Stimulated activated naive B cell treated with anti-CD40 and anti-IgM and Interleukin-4, amounts not matched to agents 10 μg/mL and 1 μg/mL and 100 μg/mL, for 72 hours (primary cell): ENCODE measurements around the gene SLAIN2.

Experiments
- ATAC-seq, 2 donors: fragments of 150-1000 bp; cut with Tn5 transposase; replicated peaks; 2 replicates each; pipeline ENCODE4 v1.10.0; 2021; ENCODE audit warnings: moderate library complexity in 1 of 2
- DNase-seq: peaks from one replicate; pipeline ENCODE4 v3.0.0; 2021
- H3K27ac Mint-ChIP-seq: one replicate; pipeline ENCODE4 v1.8.0; 2022; ENCODE audit warnings: mild to moderate bottlenecking, mixed read lengths
- H3K27me3 Mint-ChIP-seq, 2 donors: one replicate each; pipeline ENCODE4 v1.8.0; 2022; ENCODE audit warnings: mixed read lengths in 2 of 2
- H3K36me3 Mint-ChIP-seq, 2 donors: one replicate each; pipeline ENCODE4 v1.8.0; 2022; ENCODE audit warnings: mixed read lengths in 2 of 2, mild to moderate bottlenecking in 1 of 2
- H3K4me1 Mint-ChIP-seq, 2 donors: one replicate each; pipeline ENCODE4 v1.8.0; 2022; ENCODE audit warnings: mixed read lengths in 2 of 2, mild to moderate bottlenecking in 1 of 2
- H3K4me3 Mint-ChIP-seq, 2 donors: one replicate each; pipeline ENCODE4 v1.8.0; 2022; ENCODE audit warnings: mild to moderate bottlenecking in 2 of 2, mixed read lengths in 2 of 2, moderate library complexity in 1 of 2
- H3K9me3 Mint-ChIP-seq, 2 donors: one replicate each; pipeline ENCODE4 v1.8.0; 2022; ENCODE audit warnings: mixed read lengths in 2 of 2, mild to moderate bottlenecking in 1 of 2

SLAIN2 gene

GRCh38 chr4:48322063-48322462 is 19.3 kb upstream of the SLAIN2 start:
- no peaks in the 10 kb centered on the region for H3K4me1 Mint-ChIP-seq
- no peaks in the 10 kb centered on the region for H3K36me3 Mint-ChIP-seq
- no peak for ATAC-seq
- H3K27me3 Mint-ChIP-seq: peaks cover 0 to 3% of the 10 kb centered on the region in 2 donors
- no peak overlapping the region for H3K4me3 Mint-ChIP-seq
- no peak overlapping the region for H3K27ac Mint-ChIP-seq
- H3K9me3 Mint-ChIP-seq: no peaks in the 10 kb centered on the region
- DNase-seq: no peak

- Mint-ChIP-seq H3K36me3 (no peaks in the 10 kb centered on the region), H3K9me3 (no peaks in the 10 kb centered on the region), H3K4me3 (no peak overlapping the region), H3K27me3 (peaks cover 0 to 8% of the 10 kb centered on the region in 2 donors), H3K27ac (no peak overlapping the region), H3K4me1 (no peaks in the 10 kb centered on the region)
- ATAC-seq (no peak), DNase-seq (no peak)
Observed at GRCh38 chr4:48324281-48324680, 17.0 kb upstream of the SLAIN2 start.

- Mint-ChIP-seq H3K4me1 (no peaks in the 10 kb centered on the region), H3K27me3 (peaks cover 0 to 8% of the 10 kb centered on the region in 2 donors), H3K27ac (no peak overlapping the region), H3K9me3 (no peaks in the 10 kb centered on the region), H3K4me3 (no peak overlapping the region), H3K36me3 (no peaks in the 10 kb centered on the region)
- DNase-seq (no peak), ATAC-seq (no peak)
Observed at GRCh38 chr4:48329193-48329592, 12.1 kb upstream of the SLAIN2 start.

- no peaks in the 10 kb centered on the region for H3K9me3 Mint-ChIP-seq
- H3K27ac Mint-ChIP-seq: no peak overlapping the region
- DNase-seq: no peak
- no peaks in the 10 kb centered on the region for H3K36me3 Mint-ChIP-seq
- no peak overlapping the region for H3K4me3 Mint-ChIP-seq
- peaks cover 0 to 8% of the 10 kb centered on the region in 2 donors for H3K27me3 Mint-ChIP-seq
- H3K4me1 Mint-ChIP-seq: no peaks in the 10 kb centered on the region
- no peak for ATAC-seq
Observed at GRCh38 chr4:48329976-48330375, 11.4 kb upstream of the SLAIN2 start.

GRCh38 chr4:48331577-48332330 is 9.6 kb upstream of the SLAIN2 start:
- Mint-ChIP-seq H3K36me3 (no peaks in the 10 kb centered on the region), H3K27ac (no peak overlapping the region), H3K9me3 (no peaks in the 10 kb centered on the region), H3K27me3 (peaks cover 0 to 8% of the 10 kb centered on the region in 2 donors), H3K4me1 (no peaks in the 10 kb centered on the region), H3K4me3 (no peak overlapping the region)
- ATAC-seq: no peak
- no peak for DNase-seq

GRCh38 chr4:48332661-48333060 is 8.7 kb upstream of the SLAIN2 start:
- Mint-ChIP-seq H3K4me1 (peaks cover 1 to 7% of the 10 kb centered on the region in 2 donors), H3K27me3 (peaks cover 0 to 5% of the 10 kb centered on the region in 2 donors), H3K9me3 (no peaks in the 10 kb centered on the region), H3K36me3 (no peaks in the 10 kb centered on the region), H3K4me3 (no peak overlapping the region), H3K27ac (no peak overlapping the region)
- no peak for ATAC-seq
- DNase-seq: no peak

- ATAC-seq (no peak), DNase-seq (no peak)
- no peaks in the 10 kb centered on the region for H3K9me3 Mint-ChIP-seq
- no peaks in the 10 kb centered on the region for H3K36me3 Mint-ChIP-seq
- no peak overlapping the region for H3K4me3 Mint-ChIP-seq
- no peak overlapping the region for H3K27ac Mint-ChIP-seq
- H3K27me3 Mint-ChIP-seq: no peaks in the 10 kb centered on the region
- H3K4me1 Mint-ChIP-seq: peaks cover 3 to 10% of the 10 kb centered on the region in 2 donors
Observed at GRCh38 chr4:48333587-48333986, 7.7 kb upstream of the SLAIN2 start.

GRCh38 chr4:48334236-48334635 is 7.1 kb upstream of the SLAIN2 start:
- no peak for ATAC-seq

GRCh38 chr4:48334900-48335384 is 6.4 kb upstream of the SLAIN2 start:
- peaks cover 3 to 11% of the 10 kb centered on the region in 2 donors for H3K4me1 Mint-ChIP-seq
- no peaks in the 10 kb centered on the region for H3K36me3 Mint-ChIP-seq
- no peak overlapping the region for H3K4me3 Mint-ChIP-seq
- no peak overlapping the region for H3K27ac Mint-ChIP-seq
- no peak for ATAC-seq
- H3K9me3 Mint-ChIP-seq: no peaks in the 10 kb centered on the region
- no peaks in the 10 kb centered on the region for H3K27me3 Mint-ChIP-seq
- DNase-seq: no peak

More at GRCh38 chr4:48334236-48334635, 7.1 kb upstream of the SLAIN2 start:
- H3K27me3 Mint-ChIP-seq: no peaks in the 10 kb centered on the region
- no peak for DNase-seq
- H3K4me1 Mint-ChIP-seq: peaks cover 3 to 10% of the 10 kb centered on the region in 2 donors
- no peak overlapping the region for H3K4me3 Mint-ChIP-seq
- no peaks in the 10 kb centered on the region for H3K9me3 Mint-ChIP-seq
- no peaks in the 10 kb centered on the region for H3K36me3 Mint-ChIP-seq
- H3K27ac Mint-ChIP-seq: no peak overlapping the region

- Mint-ChIP-seq H3K36me3 (peaks cover under 1% of the 10 kb centered on the region in 2 donors), H3K9me3 (no peaks in the 10 kb centered on the region), H3K4me3 (no peak overlapping the region), H3K27ac (no peak overlapping the region), H3K4me1 (peaks cover 6 to 17% of the 10 kb centered on the region in 2 donors), H3K27me3 (no peaks in the 10 kb centered on the region)
- DNase-seq (no peak), ATAC-seq (no peak)
Observed at GRCh38 chr4:48336146-48336870, 5.0 kb upstream of the SLAIN2 start.

- ATAC-seq: no peak
Observed at GRCh38 chr4:48337731-48338130, 3.6 kb upstream of the SLAIN2 start.

GRCh38 chr4:48339642-48340041 is 1.7 kb upstream of the SLAIN2 start:
- H3K4me3 Mint-ChIP-seq: no peak overlapping the region
- no peak overlapping the region for H3K27ac Mint-ChIP-seq
- peaks cover 19 to 38% of the 10 kb centered on the region in 2 donors for H3K4me1 Mint-ChIP-seq
- DNase-seq: no peak
- no peaks in the 10 kb centered on the region for H3K9me3 Mint-ChIP-seq
- no peaks in the 10 kb centered on the region for H3K27me3 Mint-ChIP-seq
- peaks cover 4 to 7% of the 10 kb centered on the region in 2 donors for H3K36me3 Mint-ChIP-seq
- no peak for ATAC-seq

More at GRCh38 chr4:48337731-48338130, 3.6 kb upstream of the SLAIN2 start:
- Mint-ChIP-seq H3K27me3 (no peaks in the 10 kb centered on the region), H3K4me3 (no peak overlapping the region), H3K4me1 (peaks cover 11 to 22% of the 10 kb centered on the region in 2 donors), H3K27ac (no peak overlapping the region), H3K36me3 (peaks cover 2 to 4% of the 10 kb centered on the region in 2 donors), H3K9me3 (no peaks in the 10 kb centered on the region)
- no peak for DNase-seq

GRCh38 chr4:48340276-48340964 is 909 bp upstream of the SLAIN2 start:
- DNase-seq (no peak), ATAC-seq (peak; percentile 14 to 25)
- Mint-ChIP-seq H3K4me3 (peak overlapping the region; percentile 87 to 96), H3K4me1 (peaks cover 22 to 45% of the 10 kb centered on the region in 2 donors), H3K36me3 (peaks cover 4 to 7% of the 10 kb centered on the region in 2 donors), H3K9me3 (no peaks in the 10 kb centered on the region), H3K27me3 (no peaks in the 10 kb centered on the region), H3K27ac (peak overlapping the region; percentile 99)
